HepG2 (cell line): Measurements from ENCODE around the gene CLDND2. TPM values are rescaled to one million over a fixed set of nuclear protein-coding genes. Genes with fewer than 3 reads are reported as not detected.

Source experiments
- ATAC-seq: fragments of 200-7000 bp; cut with Tn5 transposase; 3 replicates; pipeline ENCODE4 v1.9.1; 2020; ENCODE audit warnings: mild to moderate bottlenecking, moderate library complexity
- BruUV-seq: library from RNA; stranded (reverse); fragments of 400-500 nt; replicated peaks from 2 replicates; lab custom pipeline; 2021; lab: Mats Ljungman, UMichigan
- CTCF ChIA-PET: fragments of 300-600 bp; formaldehyde crosslinking; extraction: SDS; loops from one replicate; lab custom pipeline; 2021; ENCODE audit warnings: low total read pairs, inconsistent platforms, low intra/inter-chr PET ratio; lab: Yijun Ruan, JAX
- POLR2A ChIA-PET: fragments of 350-600 bp; sonication (Branson Sonifier 250); formaldehyde crosslinking; loops from one replicate; lab custom pipeline; 2020; ENCODE audit warnings: antibody characterized with exemption, inconsistent platforms; lab: Yijun Ruan, JAX
- DNase-seq: peaks from one replicate; pipeline ENCODE4 v3.0.0-alpha.2; 2015; ENCODE audit warnings: low spot score
- FAIRE-seq: peaks from 3 replicates; lab custom pipeline; 2011; peaks lifted over from hg19 to GRCh38; lab: Jason Lieb, UNC
- H2AFZ ChIP-seq: one replicate; pipeline ENCODE4 v1.6.1; 2011; ENCODE audit warnings: low read length, inconsistent platforms
- H3K27ac ChIP-seq: fragments of 300-600 bp; 3 replicates; pipeline ENCODE4 v1.8.0; 2011; ENCODE audit warnings: mixed run types, mild to moderate bottlenecking, mixed read lengths, low read length, inconsistent platforms; ENCODE audit not compliant: insufficient read depth; ENCODE audit errors: extremely low read length
- H3K27me3 ChIP-seq, 2 experiments: fragments of 200-600 bp in 1 of 2; 2 replicates in 1 of 2; 3 replicates in 1 of 2; pipeline versions ENCODE4 v1.6.0 to v1.8.0; 2011; ENCODE audit warnings: low read length in 2 of 2, mild to moderate bottlenecking in 2 of 2, moderate library complexity in 2 of 2, inconsistent platforms in 1 of 2; ENCODE audit not compliant: insufficient read depth in 2 of 2, control insufficient read depth in 1 of 2
- H3K36me3 ChIP-seq, 2 experiments: fragments of 200-600 bp in 1 of 2; replicated peaks in 1 of 2; 2 replicates in 1 of 2; 3 replicates in 1 of 2; pipeline versions ENCODE4 v1.5.1 to v1.8.0; 2011; ENCODE audit warnings: low read length in 2 of 2, inconsistent platforms in 1 of 2; ENCODE audit not compliant: insufficient read depth in 2 of 2, control insufficient read depth in 1 of 2
- H3K4me1 ChIP-seq: 2 replicates; pipeline ENCODE4 v1.5.1; 2012; ENCODE audit warnings: low read length, inconsistent platforms; ENCODE audit not compliant: insufficient read depth
- H3K4me2 ChIP-seq: 2 replicates; pipeline ENCODE4 v1.6.0; 2011; ENCODE audit warnings: low read depth, low read length, inconsistent platforms
- H3K4me3 ChIP-seq, 3 experiments: fragments of 200-600 bp in 1 of 3; sonication (generic), shearing (Covaris generic) in 1 of 3; replicated peaks in 1 of 3; 2 replicates each; pipeline ENCODE4 v1.5.1; 2011 to 2016; ENCODE audit warnings: low read length in 3 of 3, inconsistent platforms in 2 of 3, low read depth in 2 of 3, mild to moderate bottlenecking in 2 of 3, control low read depth in 1 of 3, mixed read lengths in 1 of 3; ENCODE audit not compliant: insufficient read depth in 1 of 3
- H3K79me2 ChIP-seq: one replicate; pipeline ENCODE4 v1.6.1; 2011; ENCODE audit warnings: low read length, inconsistent platforms; ENCODE audit not compliant: insufficient read depth
- H3K9ac ChIP-seq: 2 replicates; pipeline ENCODE4 v1.6.0; 2011; ENCODE audit warnings: mild to moderate bottlenecking, low read depth, low read length, inconsistent platforms; ENCODE audit not compliant: insufficient read depth
- H3K9me3 ChIP-seq: 2 replicates; pipeline ENCODE4 v1.5.1; 2012; ENCODE audit warnings: mild to moderate bottlenecking, low read length
- H4K20me1 ChIP-seq: 2 replicates; pipeline ENCODE4 v1.6.0; 2011; ENCODE audit warnings: inconsistent platforms, mild to moderate bottlenecking, low read length, moderate library complexity; ENCODE audit not compliant: insufficient read depth
- AGO1 ChIP-seq: fragments of 200-400 bp; formaldehyde crosslinking; IDR thresholded peaks from 2 replicates; pipeline ENCODE4 v1.6.1; 2017; ENCODE audit warnings: mild to moderate bottlenecking, low read depth, low read length, moderate library complexity; ENCODE audit not compliant: poor library complexity, severe bottlenecking
- ATM ChIP-seq: fragments of 450-650 bp; IDR thresholded peaks from 2 replicates; pipeline ENCODE4 v1.7.1; 2017; ENCODE audit warnings: mild to moderate bottlenecking, borderline replicate concordance
- FOXO1 ChIP-seq: sonication (generic); formaldehyde crosslinking; IDR thresholded peaks from 2 replicates; pipeline ENCODE4 v1.4.0; 2020; ENCODE audit warnings: missing genetic modification reagents
- MED13 ChIP-seq: sonication (generic); formaldehyde crosslinking; IDR thresholded peaks from 2 replicates; pipeline ENCODE4 v1.5.0; 2020; ENCODE audit warnings: missing genetic modification reagents
- NRL ChIP-seq: sonication (generic); formaldehyde crosslinking; IDR thresholded peaks from 2 replicates; pipeline ENCODE4 v1.5.0; 2020; ENCODE audit warnings: missing genetic modification reagents, mild to moderate bottlenecking, moderate library complexity, borderline replicate concordance
- RAD21 ChIP-seq: fragments of 450-650 bp; formaldehyde crosslinking; IDR thresholded peaks from 2 replicates; pipeline ENCODE4 v1.5.0; 2020; ENCODE audit warnings: mild to moderate bottlenecking
- RBM22 ChIP-seq: fragments of 200-400 bp; formaldehyde crosslinking; optimal IDR thresholded peaks from 2 replicates; pipeline ENCODE3; 2017; ENCODE audit warnings: mild to moderate bottlenecking, low read length, moderate library complexity
- ZC3H4 ChIP-seq: sonication (generic); formaldehyde crosslinking; IDR thresholded peaks from 2 replicates; pipeline ENCODE4 v1.4.0; 2020; ENCODE audit warnings: missing genetic modification reagents, borderline replicate concordance
- ZNF382 ChIP-seq: sonication (generic); formaldehyde crosslinking; IDR thresholded peaks from 2 replicates; pipeline ENCODE4 v1.5.0; 2020; ENCODE audit warnings: missing genetic modification reagents, mild to moderate bottlenecking, borderline replicate concordance
- ZNF768 ChIP-seq: sonication (generic); formaldehyde crosslinking; IDR thresholded peaks from 2 replicates; pipeline ENCODE4 v1.4.0; 2020; ENCODE audit warnings: missing genetic modification reagents
- ZSCAN21 ChIP-seq: sonication (generic); formaldehyde crosslinking; IDR thresholded peaks from 2 replicates; pipeline ENCODE4 v1.8.0; 2022; ENCODE audit warnings: mild to moderate bottlenecking, missing genetic modification reagents, moderate library complexity, borderline replicate concordance
- WGBS: methylation state at CpG from one replicate; pipeline ENCODE4 v1.1.6; 2017; ENCODE audit warnings: low lambda C conversion rate; 5-methylcytosine and 5-hydroxymethylcytosine counted together
- in situ Hi-C: cut with HindIII; loops from 2 replicates; pipeline ENCODE4 v1.10.0; 2017; ENCODE audit warnings: low pct_unique_long_range_greater_than_20kb; ENCODE audit not compliant: extremely low pct_ligation_motif_present
- intact Hi-C: fragments of 100-400 bp; cut with micrococcal nuclease; formaldehyde crosslinking; loops from one replicate; pipeline ENCODE4 v1.10.0; 2022; ENCODE audit not compliant: unreplicated experiment
- polyA plus RNA-seq, 8 experiments: library from polyadenylated mRNA; depleted of rRNA in 3 of 8; stranded (reverse) in 7 of 8; unstranded in 1 of 8; fragments of >200 nt; fragmentation: Illumina TruSeq in 4 of 8; extraction: Trizol in 4 of 8; gene quantifications; 2 replicates each; pipeline versions ENCODE4 v1.2.1 to v1.2.3, GENCODE V29; 2011 to 2016; ENCODE audit warnings: low read depth in 4 of 8, missing spikeins in 1 of 8, mixed read lengths in 1 of 8; ENCODE audit not compliant: insufficient read depth in 1 of 8
- total RNA-seq, 5 experiments: library from RNA; depleted of rRNA; stranded (reverse); fragments of >200 nt; fragmentation: Illumina TruSeq; extraction: Trizol; gene quantifications; 2 replicates each; pipeline ENCODE4 v1.2.3, GENCODE V29; 2016; ENCODE audit warnings: low read depth in 1 of 5
- TF ChIP-seq, protein P1 (sequence below): sonication (generic); formaldehyde crosslinking; IDR thresholded peaks from 2 replicates; pipeline ENCODE4 v1.4.0; 2020; ENCODE audit warnings: missing genetic modification reagents
- TF ChIP-seq, protein P2 (sequence below): sonication (generic); formaldehyde crosslinking; IDR thresholded peaks from 2 replicates; pipeline ENCODE4 v1.5.0; 2020; ENCODE audit warnings: missing genetic modification reagents, mild to moderate bottlenecking, borderline replicate concordance
- TF ChIP-seq, protein P3 (sequence below): sonication (generic); formaldehyde crosslinking; IDR thresholded peaks from 2 replicates; pipeline ENCODE4 v1.4.0; 2020; ENCODE audit warnings: missing genetic modification reagents, borderline replicate concordance
- TF ChIP-seq, protein P4 (sequence below): sonication (generic); formaldehyde crosslinking; IDR thresholded peaks from 2 replicates; pipeline ENCODE4 v1.5.0; 2020; ENCODE audit warnings: mild to moderate bottlenecking, missing genetic modification reagents, moderate library complexity

The CLDND2 gene
- total and polyA plus RNA-seq, 2 of the 13 experiments (the other 11 are each of a cell fraction or from before 2014, with no cell fraction given): 0.84 to 1.8 TPM

DNA sequence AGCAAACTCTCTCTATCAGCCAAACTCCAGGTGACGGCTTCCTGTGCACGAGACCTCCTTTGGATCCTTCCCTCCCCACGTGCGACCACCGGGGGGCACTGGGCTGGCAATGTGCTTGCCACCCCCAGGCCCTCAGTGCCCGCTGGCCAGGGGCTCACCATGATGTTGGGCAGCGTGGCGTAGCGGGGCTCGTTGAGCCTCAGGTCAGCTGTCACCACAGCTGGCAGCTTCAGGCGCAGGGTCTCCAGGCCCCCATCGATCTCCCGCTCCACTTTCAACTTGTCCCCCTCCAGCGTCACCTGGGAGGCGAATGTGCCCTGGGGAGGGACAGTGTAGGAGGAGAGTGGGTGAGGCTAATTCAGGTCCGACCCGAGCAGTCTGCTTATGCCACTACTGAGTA, 22.1 kb downstream of the CLDND2 start:
- DNase-seq (no peak), ATAC-seq (no peak), FAIRE-seq (no peak)
- H3K9ac ChIP-seq: peak overlapping the region; percentile 42; the same call in 1 of the 2 replicates
- POLR2A ChIA-PET: interaction anchor here (0.6 to 7.2 kb wide), 2 partner anchors 16 to 215 kb away, joined by 3 to 259 read pairs; partner anchors contain the start of gene ETFB
- H3K36me3 ChIP-seq: peaks cover 20 to 60% of the 10 kb centered on the region in 2 experiments
- in situ Hi-C loops: no loop called here
- intact Hi-C loops: no loop called here
- peaks cover 37% of the 10 kb centered on the region for H4K20me1 ChIP-seq
- H3K4me1 ChIP-seq: peaks cover 100% of the 10 kb centered on the region
- H2AFZ ChIP-seq: no peak overlapping the region
- peak overlapping the region; percentile 79 for H3K27ac ChIP-seq
- peaks cover 38% of the 10 kb centered on the region for H3K79me2 ChIP-seq
- WGBS: 95% methylated on average over 15 of the region's 17 CpGs
- H3K9me3 ChIP-seq: no peaks in the 10 kb centered on the region
- H3K4me3 ChIP-seq: no peak overlapping the region
- no TSS peak for BruUV-seq
- no peaks in the 10 kb centered on the region; a peak in 1 of 5 replicates for H3K27me3 ChIP-seq
- H3K4me2 ChIP-seq: no peak overlapping the region
- CTCF ChIA-PET: no interaction called here
- TF ChIP-seq RAD21 (CRISPR knock-in tag): peak; percentile 31; the same call in 1 of the 2 replicates
- no peak for TF ChIP-seq FOXO1 (CRISPR knock-in tag)
- TF ChIP-seq, protein P1, sequence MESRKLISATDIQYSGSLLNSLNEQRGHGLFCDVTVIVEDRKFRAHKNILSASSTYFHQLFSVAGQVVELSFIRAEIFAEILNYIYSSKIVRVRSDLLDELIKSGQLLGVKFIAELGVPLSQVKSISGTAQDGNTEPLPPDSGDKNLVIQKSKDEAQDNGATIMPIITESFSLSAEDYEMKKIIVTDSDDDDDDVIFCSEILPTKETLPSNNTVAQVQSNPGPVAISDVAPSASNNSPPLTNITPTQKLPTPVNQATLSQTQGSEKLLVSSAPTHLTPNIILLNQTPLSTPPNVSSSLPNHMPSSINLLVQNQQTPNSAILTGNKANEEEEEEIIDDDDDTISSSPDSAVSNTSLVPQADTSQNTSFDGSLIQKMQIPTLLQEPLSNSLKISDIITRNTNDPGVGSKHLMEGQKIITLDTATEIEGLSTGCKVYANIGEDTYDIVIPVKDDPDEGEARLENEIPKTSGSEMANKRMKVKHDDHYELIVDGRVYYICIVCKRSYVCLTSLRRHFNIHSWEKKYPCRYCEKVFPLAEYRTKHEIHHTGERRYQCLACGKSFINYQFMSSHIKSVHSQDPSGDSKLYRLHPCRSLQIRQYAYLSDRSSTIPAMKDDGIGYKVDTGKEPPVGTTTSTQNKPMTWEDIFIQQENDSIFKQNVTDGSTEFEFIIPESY (CRISPR knock-in tag): 0 out of 2 replicates have a peak, but pooled peaks have one; percentile 26
- TF ChIP-seq ZNF382: no peak
- TF ChIP-seq MED13: no peak
- TF ChIP-seq, protein P2, sequence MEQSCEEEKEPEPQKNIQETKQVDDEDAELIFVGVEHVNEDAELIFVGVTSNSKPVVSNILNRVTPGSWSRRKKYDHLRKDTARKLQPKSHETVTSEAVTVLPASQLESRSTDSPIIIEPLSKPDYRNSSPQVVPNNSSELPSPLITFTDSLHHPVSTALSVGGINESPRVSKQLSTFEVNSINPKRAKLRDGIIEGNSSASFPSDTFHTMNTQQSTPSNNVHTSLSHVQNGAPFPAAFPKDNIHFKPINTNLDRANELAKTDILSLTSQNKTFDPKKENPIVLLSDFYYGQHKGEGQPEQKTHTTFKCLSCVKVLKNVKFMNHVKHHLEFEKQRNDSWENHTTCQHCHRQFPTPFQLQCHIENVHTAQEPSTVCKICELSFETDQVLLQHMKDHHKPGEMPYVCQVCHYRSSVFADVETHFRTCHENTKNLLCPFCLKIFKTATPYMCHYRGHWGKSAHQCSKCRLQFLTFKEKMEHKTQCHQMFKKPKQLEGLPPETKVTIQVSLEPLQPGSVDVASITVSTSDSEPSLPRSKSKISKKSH (CRISPR knock-in tag): 0 out of 2 replicates have a peak, but pooled peaks have one; percentile 43
- TF ChIP-seq ZC3H4: peak; percentile 66; the same call in 1 of the 2 replicates
- TF ChIP-seq AGO1: peak; percentile 59
- peak; percentile 44; the same call in 1 of the 2 replicates for TF ChIP-seq ZNF768
- TF ChIP-seq RBM22: peak; percentile 65
- TF ChIP-seq NRL: 0 out of 2 replicates have a peak, but pooled peaks have one; percentile 30
- no peak for TF ChIP-seq ATM
- TF ChIP-seq, protein P3, sequence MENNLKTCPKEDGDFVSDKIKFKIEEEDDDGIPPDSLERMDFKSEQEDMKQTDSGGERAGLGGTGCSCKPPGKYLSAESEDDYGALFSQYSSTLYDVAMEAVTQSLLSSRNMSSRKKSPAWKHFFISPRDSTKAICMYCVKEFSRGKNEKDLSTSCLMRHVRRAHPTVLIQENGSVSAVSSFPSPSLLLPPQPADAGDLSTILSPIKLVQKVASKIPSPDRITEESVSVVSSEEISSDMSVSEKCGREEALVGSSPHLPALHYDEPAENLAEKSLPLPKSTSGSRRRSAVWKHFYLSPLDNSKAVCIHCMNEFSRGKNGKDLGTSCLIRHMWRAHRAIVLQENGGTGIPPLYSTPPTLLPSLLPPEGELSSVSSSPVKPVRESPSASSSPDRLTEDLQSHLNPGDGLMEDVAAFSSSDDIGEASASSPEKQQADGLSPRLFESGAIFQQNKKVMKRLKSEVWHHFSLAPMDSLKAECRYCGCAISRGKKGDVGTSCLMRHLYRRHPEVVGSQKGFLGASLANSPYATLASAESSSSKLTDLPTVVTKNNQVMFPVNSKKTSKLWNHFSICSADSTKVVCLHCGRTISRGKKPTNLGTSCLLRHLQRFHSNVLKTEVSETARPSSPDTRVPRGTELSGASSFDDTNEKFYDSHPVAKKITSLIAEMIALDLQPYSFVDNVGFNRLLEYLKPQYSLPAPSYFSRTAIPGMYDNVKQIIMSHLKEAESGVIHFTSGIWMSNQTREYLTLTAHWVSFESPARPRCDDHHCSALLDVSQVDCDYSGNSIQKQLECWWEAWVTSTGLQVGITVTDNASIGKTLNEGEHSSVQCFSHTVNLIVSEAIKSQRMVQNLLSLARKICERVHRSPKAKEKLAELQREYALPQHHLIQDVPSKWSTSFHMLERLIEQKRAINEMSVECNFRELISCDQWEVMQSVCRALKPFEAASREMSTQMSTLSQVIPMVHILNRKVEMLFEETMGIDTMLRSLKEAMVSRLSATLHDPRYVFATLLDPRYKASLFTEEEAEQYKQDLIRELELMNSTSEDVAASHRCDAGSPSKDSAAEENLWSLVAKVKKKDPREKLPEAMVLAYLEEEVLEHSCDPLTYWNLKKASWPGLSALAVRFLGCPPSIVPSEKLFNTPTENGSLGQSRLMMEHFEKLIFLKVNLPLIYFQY (CRISPR knock-in tag): no peak
- TF ChIP-seq ZSCAN21 (CRISPR knock-in tag): no peak
- TF ChIP-seq, protein P4, sequence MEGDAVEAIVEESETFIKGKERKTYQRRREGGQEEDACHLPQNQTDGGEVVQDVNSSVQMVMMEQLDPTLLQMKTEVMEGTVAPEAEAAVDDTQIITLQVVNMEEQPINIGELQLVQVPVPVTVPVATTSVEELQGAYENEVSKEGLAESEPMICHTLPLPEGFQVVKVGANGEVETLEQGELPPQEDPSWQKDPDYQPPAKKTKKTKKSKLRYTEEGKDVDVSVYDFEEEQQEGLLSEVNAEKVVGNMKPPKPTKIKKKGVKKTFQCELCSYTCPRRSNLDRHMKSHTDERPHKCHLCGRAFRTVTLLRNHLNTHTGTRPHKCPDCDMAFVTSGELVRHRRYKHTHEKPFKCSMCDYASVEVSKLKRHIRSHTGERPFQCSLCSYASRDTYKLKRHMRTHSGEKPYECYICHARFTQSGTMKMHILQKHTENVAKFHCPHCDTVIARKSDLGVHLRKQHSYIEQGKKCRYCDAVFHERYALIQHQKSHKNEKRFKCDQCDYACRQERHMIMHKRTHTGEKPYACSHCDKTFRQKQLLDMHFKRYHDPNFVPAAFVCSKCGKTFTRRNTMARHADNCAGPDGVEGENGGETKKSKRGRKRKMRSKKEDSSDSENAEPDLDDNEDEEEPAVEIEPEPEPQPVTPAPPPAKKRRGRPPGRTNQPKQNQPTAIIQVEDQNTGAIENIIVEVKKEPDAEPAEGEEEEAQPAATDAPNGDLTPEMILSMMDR (CRISPR knock-in tag): peak; percentile 52
